ENCODE measurements around the gene FSIP1.

FSIP1 gene

GRCh38 chr15:39585389-39585841 is 197.2 kb downstream of the FSIP1 start:
- DNase-seq (ENCODE audit: low read depth in 1 of 2, low spot score in 1 of 2): no peak

GRCh38 chr15:39584662-39585388 is 197.8 kb downstream of the FSIP1 start:
- no peak for DNase-seq (ENCODE audit: low read depth in 1 of 2, low spot score in 1 of 2)

GRCh38 chr15:39584266-39584659 is 198.4 kb downstream of the FSIP1 start:
- no peak for DNase-seq (ENCODE audit: low read depth in 1 of 2, low spot score in 1 of 2)

- no peak for DNase-seq (ENCODE audit: low read depth in 1 of 2, low spot score in 1 of 2)
These were observed 198.9 kb downstream of the FSIP1 start for GRCh38 chr15:39583596-39584265.

- DNase-seq (ENCODE audit: low read depth in 1 of 2, low spot score in 1 of 2): no peak
These were observed 199.6 kb downstream of the FSIP1 start for GRCh38 chr15:39582977-39583595.

GRCh38 chr15:39582286-39582976 is 200.2 kb downstream of the FSIP1 start:
- no peak for DNase-seq (ENCODE audit: low read depth in 1 of 2, low spot score in 1 of 2)

- DNase-seq (ENCODE audit: low read depth in 1 of 2, low spot score in 1 of 2): no peak
These were observed 200.8 kb downstream of the FSIP1 start for GRCh38 chr15:39581793-39582285.

- no peak for DNase-seq (ENCODE audit: low read depth in 1 of 2, low spot score in 1 of 2)
These were observed 201.3 kb downstream of the FSIP1 start for GRCh38 chr15:39581242-39581792.

- no peak for DNase-seq (ENCODE audit: low read depth in 1 of 2, low spot score in 1 of 2)
These were observed 202.0 kb downstream of the FSIP1 start, which contains the start of gene THBS1 for GRCh38 chr15:39580485-39581241. TSS of gene THBS1 (plus strand) at chr15:39581079. CDS start at chr15:39581858, 779 bp downstream.

- DNase-seq (ENCODE audit: low read depth in 1 of 2, low spot score in 1 of 2): peak; percentile 68 to 82
These were observed 202.5 kb downstream of the FSIP1 start for GRCh38 chr15:39580117-39580484.

GRCh38 chr15:39579487-39580116 is 203.0 kb downstream of the FSIP1 start:
- no peak for DNase-seq (ENCODE audit: low read depth in 1 of 2, low spot score in 1 of 2)

- DNase-seq (ENCODE audit: low read depth in 1 of 2, low spot score in 1 of 2): no peak
These were observed 203.7 kb downstream of the FSIP1 start for GRCh38 chr15:39578851-39579486.

- no peak for DNase-seq (ENCODE audit: low read depth in 1 of 2, low spot score in 1 of 2)
These were observed 207.5 kb downstream of the FSIP1 start for GRCh38 chr15:39575180-39575579.

- DNase-seq (ENCODE audit: low read depth in 1 of 2, low spot score in 1 of 2): no peak
These were observed 208.2 kb downstream of the FSIP1 start for GRCh38 chr15:39574427-39574826.

GRCh38 chr15:39573844-39574243 is 208.8 kb downstream of the FSIP1 start:
- no peak for DNase-seq (ENCODE audit: low read depth in 1 of 2, low spot score in 1 of 2)

- no peak for DNase-seq (ENCODE audit: low read depth in 1 of 2, low spot score in 1 of 2)
These were observed 209.4 kb downstream of the FSIP1 start for GRCh38 chr15:39573287-39573686.

- no peak for DNase-seq (ENCODE audit: low read depth in 1 of 2, low spot score in 1 of 2)
These were observed 216.8 kb downstream of the FSIP1 start for GRCh38 chr15:39565851-39566250.

GRCh38 chr15:39564972-39565665 is 217.5 kb downstream of the FSIP1 start:
- DNase-seq (ENCODE audit: low read depth in 1 of 2, low spot score in 1 of 2): no peak

- DNase-seq (ENCODE audit: low read depth in 1 of 2, low spot score in 1 of 2): no peak
These were observed 224.2 kb downstream of the FSIP1 start for GRCh38 chr15:39558421-39558820.

Data from activated CD4-positive, alpha-beta T cell treated with anti-CD3 and anti-CD28 coated beads, Interleukin-2, amount 50 U/mL, for 24 hours (primary cell).